ENCODE data around the gene ARRDC2.
"Not testable (repeated sequence)": the region's sequence is repeated elsewhere in the genome, so short reads cannot be mapped to it uniquely, and the experiment has no call there.

The ARRDC2 gene

DNA sequence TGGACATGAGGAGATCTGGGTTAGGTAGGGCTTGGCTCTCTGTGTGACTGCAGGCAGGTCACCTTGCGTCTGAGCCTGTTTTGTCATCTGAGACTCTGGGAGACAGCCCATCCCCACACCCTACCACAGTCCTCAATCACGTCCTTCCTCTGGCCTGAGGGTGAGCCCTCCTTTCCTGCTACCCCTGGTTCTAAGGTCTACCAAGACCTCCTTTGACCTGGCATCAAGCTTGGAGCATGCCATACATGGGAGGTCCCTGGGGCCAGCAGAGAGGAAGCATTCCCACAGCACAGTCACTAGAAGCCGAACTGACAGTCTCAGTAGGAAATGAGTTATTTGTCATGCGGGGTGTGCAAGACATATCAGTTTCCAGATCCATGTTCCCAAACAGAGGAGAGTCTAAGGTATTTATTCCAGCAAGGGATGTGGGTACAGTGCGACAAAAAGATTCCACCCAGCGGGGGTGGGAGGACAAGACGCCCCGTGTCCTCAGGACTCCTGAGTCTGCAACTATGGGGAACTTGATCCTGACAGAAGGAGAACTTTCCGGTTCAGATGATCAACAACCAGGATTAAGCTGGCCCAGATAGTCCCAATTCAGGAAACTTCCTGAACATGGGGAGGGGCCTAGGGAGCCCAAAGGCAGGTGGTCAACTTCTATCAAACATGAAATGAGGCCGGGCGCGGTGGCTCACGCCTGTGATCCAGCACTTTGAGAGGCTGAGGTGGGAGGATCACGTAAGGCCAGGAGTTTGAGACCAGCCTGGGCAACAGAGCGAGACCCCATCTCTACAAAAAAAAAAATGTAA, 9.5 kb downstream of the ARRDC2 start:
- DNase-seq = no peak

DNA sequence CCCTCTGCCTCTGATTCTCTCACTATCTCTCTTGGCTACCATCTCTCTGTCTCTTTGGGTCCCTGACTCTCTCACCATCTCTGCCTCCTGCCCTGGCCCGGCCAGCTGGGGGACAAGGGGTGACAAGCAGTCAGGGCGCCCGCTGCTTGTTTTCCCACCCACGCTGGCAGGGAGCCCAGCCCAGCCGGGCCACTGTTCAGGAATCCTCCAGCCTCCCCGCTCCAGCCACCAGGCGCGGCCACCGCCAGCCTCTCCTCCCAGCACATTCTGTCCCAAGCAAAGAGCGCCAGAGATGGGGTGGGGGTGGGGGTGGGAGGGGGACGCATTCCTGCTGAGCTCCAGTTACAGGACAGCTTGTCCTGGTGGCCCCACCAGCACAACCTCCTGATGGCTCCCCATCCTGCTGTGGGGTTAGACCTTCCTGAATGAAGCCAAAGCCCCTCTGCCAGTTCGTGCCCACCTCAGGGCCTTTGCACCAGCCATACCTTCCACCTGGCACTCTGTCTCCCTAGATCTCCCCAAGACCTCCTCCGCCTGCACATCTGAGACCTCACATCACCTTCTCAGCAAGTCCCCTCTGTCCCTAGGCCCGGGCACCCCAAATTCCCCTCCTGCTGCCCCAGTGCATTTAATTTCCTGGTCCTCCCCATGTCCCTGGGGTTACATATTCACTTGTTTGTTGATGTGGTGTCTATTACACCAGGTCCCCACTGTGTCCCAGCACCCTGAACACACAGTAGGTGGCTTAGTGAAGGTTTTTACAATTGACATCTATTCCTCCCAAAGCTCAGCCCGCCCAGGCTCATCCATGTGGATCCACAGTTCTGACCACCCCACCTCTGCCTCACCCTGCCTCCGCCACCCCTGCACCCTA, 12.5 kb downstream of the ARRDC2 start:
- DNase-seq = no peak

DNA sequence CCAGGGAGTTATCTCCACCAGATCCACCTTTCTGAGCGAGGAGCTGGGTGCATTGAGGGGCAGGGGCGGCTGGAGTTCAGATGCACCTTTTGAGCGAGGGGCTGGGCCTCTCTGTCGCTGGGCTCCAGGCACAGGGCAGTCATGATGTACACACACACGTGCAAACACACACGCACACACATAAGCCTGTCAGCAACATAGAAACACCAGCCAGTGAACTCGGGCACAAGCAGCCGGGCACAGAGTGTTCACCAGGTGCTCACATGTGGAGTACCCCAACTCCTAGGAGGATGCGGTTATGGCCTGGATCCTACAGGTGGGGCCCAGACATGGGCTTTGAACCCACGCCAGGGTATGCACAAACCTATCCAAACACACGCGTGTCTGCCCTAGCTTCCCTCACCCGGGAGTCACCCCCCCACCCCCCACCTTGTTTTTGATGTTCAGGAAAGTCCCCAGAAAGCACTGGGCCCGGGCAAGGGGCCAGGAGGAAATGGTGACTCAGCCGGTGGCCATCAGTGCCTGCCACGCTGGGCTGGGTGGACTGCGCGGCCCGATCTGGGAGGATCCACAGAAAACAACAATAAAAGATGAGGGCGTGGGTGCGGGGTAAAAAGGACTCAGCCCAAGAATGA, 13.3 kb downstream of the ARRDC2 start:
- DNase-seq = no peak

DNA sequence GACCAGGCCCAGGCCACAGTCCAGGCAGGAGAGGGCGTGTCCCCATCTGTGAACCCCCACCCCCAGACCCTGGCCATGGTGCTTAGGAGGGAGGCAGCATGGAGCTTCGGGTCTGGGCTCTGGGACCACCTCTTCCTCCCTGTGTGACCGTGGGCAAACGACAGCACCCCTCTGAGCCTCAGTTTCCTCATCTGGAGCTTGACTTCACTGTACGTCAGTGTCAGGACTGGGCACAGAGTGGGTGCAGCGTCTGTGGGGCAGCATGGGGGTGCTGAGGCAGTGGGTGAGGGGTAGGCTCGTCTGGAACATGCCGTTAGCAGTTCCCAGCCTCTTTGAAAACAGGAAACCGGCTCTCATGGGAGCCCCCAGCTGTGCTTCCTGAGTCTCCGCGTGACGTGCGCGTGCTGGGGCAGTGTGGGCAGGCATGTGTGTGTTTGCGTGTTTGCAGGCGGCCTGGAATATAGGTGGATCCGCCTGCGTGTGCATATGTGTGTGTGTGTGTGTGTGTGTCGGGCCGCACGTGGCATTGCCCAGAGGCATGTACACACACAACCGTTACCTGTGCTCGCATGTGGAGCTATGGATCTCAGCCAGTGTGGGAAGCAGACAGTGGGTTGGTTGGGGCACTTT, 15.8 kb downstream of the ARRDC2 start:
- peak; percentile 91 to 94 for DNase-seq

DNA sequence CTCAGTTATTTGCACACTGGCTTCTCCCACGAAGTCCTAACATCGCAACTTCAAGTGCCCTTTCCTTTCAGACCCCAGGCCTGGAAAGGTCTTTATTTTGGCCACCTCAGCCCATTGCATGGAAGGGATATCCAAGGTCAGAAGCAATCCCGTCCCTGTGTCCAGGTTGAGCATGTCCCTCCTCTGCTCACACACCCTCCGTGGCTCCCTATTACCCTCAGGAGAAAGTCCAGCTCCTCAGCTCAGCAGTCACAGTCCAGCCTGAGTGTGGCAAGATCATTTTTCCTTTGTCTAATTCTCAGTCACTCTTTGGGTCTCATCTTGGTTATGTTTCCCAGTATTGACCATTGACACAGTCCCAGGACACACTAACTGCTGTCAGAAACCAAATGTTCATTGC, 19.2 kb downstream of the ARRDC2 start:
- no peak for DNase-seq

DNA sequence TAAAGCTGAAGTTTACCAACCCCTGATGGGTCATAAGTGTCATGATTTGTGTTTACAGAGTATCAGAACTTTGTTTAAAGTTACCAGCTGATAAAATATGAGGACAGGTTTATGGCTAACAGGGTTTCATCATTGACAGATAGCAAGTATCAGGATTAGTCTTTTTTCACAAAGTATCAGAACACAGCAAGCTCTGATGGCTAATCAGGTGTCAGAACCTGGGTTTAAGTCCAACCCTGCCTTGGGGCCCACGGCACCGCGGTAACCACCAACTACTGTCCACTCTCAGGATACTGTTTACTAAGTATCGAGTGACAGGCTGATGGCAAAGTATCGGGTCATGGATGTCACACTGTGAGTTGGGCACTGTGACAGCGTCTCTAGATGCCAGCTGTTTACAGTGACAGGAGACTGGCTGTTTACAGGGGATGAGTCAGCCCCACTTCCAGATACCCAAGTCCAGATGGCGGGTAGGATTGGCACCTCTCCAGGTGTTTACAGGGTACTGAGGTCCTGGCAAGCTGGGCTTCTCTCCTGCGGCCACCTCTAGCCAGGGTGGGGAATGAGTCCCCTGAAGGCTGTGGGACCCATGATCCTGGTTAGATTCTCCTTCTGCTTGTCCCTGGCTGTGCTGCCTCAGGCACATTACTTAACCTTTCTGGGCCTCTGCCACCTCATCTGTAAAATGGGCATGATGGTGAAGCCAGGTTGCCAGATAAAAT, 21.8 kb downstream of the ARRDC2 start:
- DNase-seq = no peak

DNA sequence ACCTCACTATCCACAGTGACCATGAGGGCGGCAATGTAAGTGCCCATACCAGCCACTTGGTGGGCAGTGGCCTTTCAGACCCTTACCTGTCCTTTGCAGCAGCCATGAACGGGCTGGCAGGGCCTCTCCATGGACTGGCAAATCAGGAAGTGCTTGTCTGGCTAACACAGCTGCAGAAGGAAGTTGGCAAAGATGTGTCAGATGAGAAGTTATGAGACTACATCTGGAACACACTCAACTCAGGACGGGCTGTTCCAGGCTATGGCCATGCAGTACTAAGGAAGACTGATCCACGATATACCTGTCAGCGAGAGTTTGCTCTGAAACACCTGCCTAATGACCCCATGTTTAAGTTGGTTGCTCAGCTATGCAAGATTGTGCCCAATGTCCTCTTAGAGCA, 23.4 kb downstream of the ARRDC2 start:
- DNase-seq = peak; percentile 24 to 32

DNA sequence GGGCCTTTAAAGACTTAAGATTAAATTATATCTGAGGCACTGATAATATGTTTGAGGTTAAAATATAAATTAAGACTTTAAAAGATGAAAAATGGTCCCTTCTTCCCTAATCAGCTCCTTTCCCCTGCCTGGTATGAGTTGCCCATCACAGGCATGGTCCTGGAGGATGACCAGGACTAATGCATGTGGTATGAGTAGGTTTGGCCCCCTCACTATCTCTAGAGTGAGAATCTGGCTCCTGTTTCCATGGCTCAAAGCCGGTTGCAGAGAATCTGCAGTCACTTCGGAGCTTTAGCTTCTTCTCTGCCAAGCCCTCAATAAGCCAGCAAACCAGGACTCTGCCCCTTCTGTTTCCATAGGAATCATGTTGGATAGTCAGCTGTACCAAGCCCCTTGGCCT, 24.1 kb downstream of the ARRDC2 start:
- DNase-seq = not testable (repeated sequence)

DNA sequence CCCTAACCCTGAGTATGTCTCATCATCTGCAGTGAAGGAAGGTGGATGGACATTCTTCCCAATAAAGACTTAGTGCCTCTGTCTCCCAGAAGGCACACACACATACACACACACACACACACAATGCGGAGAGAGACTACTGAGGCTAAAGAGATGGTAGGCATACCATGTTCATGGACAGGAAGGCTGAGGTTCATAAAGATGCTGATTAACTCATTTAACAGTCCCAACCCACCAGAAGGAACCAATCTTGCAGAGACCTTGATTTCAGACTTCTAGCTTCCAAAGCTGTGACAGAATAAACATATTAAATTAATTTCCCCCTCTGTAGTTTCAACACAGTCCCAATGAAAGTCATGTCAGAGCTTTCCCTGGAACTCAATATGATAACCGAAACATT, 33.1 kb downstream of the ARRDC2 start:
- no peak for DNase-seq

DNA sequence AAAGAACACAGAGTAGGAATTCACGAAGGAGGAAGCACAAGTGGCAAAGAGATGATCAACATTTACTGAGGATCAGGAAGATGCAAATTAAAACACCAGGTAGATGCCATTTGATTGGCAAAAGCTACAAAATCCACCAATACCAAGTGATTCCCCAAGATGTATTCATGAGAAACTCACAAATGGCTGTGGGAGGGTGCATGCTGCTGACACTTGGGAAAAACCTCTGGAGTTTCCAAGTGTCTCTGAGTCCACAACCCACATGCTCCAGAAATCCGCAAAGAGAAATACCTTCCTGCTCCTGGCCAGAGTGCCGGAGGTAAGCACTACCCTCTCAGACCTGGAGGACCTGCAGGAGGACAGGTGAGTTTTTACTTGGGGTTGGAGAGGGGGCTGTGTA, 35.7 kb downstream of the ARRDC2 start:
- DNase-seq = no peak

DNA sequence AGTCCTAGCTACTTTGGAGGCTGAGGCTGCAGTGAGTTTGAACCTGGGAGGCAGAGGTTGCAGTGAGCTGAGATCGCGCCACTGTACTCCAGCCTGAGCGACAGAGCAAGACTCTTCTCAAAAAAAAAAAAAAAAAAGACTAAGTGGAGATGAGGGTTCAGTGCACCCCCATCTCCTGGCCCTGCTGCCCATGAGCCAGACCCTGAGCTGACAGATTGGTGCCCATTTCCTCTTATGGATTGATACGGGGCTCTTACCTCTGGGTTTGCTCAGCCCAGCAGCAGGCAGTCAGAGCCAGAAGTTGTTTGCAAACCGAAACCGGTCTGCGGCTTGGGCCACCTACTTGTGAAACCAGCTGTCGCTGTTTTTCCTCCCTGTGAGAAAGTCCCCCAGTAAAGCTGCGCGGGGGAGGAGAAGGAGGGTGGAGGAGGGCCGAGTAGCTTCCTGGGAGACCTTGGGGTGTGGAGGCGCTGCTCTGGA, 36.9 kb downstream of the ARRDC2 start:
- DNase-seq = peak; percentile 86

DNA sequence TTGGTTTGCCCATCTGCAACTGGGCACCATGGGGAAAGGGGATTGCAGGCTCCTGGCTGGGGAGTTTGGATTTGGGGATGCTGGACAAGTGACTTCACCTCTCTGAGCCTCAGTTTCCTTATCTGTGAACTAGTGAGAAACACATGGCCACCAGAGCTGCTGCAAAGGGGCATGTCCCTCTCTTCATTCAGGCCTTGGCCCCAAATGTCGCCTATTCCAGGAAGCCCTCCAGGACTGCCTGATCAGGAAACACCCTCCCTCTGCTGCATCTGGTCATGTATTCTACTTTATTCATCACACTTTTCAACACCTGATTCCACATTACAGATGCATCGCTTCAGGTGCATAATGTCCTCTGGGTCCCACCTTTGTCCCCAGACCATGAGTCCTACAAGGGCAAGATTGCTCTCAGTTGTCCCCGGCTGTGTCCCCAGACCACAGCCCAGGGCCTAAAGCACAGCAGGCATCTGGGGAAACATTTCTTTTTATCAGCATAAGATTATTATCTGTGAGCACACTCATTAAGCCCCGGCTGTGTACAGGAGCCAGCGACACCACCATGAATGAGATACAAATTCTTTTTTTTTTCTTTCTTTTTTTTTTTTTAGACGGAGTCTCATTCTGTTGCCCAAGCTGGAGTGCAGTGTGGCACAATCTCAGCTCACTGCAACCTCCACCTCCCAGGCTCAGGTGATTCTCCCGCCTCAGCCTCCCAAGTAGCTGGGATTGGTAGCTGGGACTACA, 37.5 kb downstream of the ARRDC2 start:
- DNase-seq = no peak

DNA sequence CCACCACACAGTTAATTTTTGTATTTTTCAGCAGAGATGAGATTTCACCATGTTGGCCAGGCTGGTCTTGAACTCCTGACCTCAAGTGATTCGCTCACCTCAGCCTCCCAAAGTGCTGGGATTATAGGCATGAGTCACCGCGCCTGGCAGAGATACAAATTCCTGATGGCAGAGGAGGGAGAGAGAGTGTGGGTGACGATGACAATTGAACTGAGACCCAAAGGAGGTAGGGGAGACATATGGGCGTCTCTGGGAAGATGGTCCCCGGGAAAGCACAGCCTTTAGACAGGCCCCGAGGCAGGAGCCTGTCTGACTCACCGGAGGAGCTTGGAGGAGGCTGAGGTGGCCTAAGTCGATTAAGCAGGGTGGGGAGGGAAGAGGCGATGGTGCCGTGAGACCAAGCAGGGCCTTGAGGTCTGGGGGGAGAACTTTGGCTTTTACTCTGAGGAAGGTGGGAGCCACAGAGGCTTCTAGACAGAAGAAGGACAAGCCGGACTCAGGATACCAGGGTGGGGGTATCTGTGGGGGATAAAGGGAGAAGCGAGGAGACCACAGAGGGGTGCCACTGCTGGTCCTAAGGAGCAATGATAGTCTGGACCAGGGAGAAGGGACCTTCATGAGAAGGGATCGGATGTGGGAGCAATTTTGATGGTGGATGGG, 38.2 kb downstream of the ARRDC2 start:
- no peak for DNase-seq

DNA sequence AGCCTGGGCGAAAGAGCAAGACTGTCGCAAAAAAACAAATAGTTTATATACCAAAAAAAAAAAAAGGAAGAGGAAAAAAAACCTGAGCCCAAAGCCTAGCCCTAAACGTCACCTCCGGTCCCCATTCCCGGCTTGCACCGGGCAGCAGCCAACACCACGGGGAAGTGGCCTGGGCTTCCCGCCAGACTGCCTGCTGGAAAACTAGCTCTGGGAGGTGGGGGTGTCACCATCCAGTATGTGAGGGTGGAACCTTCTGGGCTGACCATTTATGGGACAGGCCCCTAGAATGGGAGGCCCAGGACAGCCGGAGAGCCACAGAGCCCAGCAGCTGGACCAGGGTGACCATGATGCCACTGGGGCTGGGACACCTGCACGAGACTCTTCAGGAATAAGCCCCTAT, 41.4 kb downstream of the ARRDC2 start:
- DNase-seq = no peak

DNA sequence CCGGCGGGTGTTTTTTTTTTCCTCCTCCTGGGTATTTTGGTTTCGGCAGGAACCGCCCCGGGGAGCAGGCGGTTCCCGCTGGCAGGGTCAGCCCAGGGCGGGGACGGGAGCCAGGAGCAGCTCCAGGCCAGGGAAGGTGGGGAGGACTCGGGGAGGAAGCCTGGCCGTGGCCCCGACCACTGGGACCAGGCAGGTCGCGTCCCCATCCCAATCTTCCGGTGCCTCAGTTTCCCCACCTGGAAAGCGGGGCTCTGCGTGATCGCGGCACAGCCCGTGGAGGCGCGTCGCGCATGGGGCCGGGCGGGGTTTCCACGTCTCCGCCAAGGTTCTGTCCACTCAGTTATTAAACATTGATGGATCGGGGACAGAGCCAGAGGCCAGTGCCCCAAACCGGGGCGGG, 43.9 kb downstream of the ARRDC2 start:
- DNase-seq = no peak

DNA sequence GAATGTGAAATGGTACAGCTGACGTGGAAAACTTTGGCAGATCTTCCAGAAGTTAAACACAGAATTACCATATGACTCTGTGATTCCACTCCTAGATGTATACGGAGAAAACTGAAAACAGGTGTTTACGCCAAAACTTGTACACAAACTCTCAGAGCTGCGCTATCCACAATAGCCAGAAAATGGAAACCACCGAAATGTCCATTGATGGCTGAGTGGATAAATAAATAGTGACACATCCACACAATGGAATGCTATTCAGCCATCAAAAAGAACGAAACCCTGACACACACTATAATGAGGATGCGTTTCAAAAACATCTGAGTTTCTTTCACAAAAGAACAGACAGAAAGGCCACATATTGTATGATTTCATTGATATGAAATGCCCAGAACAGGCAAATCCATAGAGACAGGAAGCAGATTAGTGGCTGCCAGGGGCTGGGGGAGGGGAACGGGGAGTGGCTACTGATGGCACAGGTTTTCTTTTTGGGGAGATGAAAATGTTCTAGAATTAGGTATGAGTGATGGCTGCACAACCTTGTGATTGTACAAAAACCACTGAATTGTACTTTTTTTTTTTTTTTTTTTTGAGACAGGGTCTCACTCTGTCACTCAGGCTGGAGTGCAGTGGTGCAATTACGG, 45.7 kb downstream of the ARRDC2 start:
- no peak for DNase-seq

DNA sequence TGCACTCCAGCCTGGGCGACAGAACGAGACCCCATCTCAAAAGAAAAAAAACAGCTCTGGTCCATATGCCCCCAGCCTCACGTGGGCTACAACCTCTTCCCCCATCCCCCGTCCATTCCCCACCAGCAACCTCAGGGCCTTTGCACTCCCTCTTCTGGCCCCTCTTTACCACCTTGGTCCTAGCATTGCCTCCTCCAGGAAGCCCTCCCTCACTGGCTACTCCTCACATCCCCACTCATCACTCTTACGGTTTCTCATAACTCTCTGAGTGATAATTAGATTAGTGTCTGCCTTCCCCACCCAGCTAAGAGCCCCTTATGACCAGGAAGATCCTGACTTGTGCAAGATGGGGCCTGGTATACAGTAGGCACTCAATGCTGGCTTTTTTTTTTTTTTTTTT, 48.0 kb downstream of the ARRDC2 start:
- no peak for DNase-seq

DNA sequence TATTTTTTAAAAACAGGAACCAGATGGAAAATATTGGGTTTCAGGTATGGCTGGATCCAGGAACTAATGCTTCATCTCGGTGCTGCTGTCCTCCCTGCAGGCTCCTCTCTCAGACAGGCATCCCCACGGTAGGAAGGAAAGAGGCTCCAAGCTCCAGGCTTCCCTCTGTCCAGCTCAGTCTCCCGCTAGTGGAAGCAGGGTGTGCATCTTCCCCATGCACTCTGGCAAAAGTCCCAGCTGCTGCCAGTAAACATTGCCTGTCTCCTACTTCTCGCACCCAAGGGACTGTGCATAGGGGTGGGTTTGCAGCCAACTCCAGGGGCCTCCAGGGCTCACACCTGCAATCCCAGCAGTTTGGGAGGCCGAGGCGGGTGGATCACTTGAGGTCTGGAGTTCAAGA, 49.6 kb downstream of the ARRDC2 start:
- no peak for DNase-seq

DNA sequence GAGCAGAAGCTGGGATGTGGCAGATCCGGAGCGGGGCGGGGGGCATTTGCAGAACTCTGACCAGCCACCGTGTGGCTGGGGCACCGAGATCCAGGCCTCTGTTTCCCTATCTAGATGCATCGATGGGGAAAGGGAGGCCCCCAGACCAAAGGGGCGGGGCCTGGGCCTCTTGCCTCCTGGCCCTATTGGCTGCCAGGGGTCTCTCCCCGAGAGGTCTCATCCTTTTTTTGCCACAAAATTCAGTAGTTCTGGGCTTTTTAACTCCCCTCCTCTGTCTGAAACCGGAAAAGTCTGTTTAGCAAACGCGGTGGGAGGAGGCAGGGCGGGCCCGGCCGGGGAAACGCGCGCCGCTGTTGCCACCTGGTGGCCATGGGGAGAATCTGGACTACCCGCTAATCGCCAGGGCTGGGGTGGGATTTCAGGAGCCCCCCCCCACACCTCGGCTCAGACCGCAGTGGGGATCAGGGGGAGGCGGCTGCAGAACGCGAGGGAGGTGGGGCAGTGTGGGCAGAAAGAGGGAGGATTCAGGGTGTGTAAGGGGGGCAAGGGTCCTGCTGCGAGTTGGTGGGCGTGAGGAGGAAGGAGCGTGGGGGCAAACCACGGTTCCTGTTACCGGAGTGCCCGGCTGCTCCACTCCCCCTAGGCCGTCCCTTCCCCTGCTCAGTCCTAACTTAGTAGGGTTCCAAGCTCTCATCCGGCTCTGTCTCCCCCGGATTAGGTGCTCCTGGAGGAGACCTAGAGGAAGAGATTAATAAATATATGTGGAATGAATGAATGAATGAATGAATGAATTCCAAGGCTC, 50.4 kb downstream of the ARRDC2 start:
- DNase-seq = peak; percentile 91 to 93

DNA sequence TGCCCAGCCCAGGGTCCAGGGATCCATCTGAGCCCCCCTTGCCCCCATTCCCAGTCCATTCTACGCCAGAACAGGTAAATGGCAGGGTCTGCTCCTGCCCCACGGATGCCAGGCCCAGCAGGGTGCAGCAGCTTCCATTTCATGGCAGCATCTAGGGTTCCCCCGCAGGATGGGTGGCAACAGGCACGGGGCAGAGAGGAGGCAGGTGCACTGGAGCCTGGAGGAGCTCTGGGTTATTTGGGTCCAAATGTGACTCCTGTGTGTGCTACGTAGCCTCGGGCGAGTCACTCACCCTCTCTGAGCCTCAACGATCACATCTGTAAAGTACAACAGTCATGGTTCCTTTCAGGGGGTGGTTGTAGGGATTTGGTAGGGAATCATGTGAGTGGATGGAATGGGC, 51.3 kb downstream of the ARRDC2 start:
- no peak for DNase-seq

Measured in Kasumi-1 (cell line).